ENCODE data around the gene ATP2B3.

The ATP2B3 gene

GRCh38 chrX:153511784-153512500 lies 5.5 kb upstream of the ATP2B3 start:
- peak; percentile 52 for DNase-seq

DNA sequence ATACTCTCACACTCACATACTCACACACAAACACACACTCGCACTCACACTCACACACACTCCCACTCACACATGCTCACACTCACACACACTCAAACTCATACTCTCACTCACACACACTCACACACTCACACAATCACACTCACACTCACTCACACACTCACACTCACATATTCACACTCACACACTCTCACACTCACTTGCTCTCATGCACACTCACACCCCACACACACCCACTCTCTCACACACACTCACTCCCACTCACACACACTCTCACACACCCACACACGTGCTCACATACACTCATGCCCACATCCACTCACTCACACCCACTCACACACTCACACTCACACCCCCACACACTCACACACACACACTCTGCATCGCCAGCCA lies 4.9 kb upstream of the ATP2B3 start:
- DNase-seq = no peak

GRCh38 chrX:153513265-153513664 lies 4.2 kb upstream of the ATP2B3 start:
- DNase-seq = no peak

- peak; percentile 42 for DNase-seq
These were observed 3.2 kb upstream of the ATP2B3 start for GRCh38 chrX:153514259-153514658.

DNA sequence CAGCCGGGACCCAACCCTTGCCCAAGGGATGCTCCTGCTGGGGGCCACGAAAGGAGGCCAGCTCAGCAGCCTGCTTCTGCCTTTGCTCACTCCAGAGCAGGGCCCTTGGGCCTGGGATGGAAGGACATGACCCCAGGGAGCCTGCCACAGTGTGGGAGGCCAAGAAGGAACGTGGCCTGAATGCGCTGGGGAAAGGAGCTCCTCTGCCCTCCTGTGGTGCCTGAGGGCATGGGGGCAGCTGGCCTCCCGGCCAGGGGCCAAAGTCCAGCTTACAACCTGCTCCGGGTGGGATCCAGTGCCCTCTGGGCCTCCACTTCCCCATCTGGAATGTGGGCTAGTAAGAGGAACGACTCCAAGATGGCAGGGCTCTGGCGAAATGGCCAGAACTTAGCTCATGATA lies 2.0 kb upstream of the ATP2B3 start:
- no peak for DNase-seq

DNA sequence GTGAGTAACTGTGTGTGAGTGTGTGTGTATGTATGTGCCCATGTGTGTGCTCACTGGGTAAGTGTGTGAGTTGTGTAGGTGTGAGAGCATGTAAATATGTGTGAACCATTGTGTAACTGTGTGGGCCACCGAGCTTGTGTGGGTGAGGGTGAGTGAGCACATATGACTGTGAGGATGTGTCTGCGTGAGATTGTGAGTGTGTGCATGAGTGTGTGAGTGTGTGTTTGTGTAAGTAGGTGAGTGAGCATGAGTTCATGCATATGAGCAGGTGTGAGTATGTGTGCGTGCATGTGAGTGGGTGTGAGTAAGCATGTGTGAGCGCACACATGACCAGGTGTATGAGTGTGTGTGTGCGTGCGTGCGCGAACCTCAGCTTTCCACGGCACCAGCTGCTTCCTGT lies 1.4 kb upstream of the ATP2B3 start:
- DNase-seq = no peak

GRCh38 chrX:153517946-153518834 lies 748 bp downstream of the ATP2B3 start:
- no peak for DNase-seq

GRCh38 chrX:153519569-153520286 lies 2.3 kb downstream of the ATP2B3 start:
- DNase-seq = no peak

DNA sequence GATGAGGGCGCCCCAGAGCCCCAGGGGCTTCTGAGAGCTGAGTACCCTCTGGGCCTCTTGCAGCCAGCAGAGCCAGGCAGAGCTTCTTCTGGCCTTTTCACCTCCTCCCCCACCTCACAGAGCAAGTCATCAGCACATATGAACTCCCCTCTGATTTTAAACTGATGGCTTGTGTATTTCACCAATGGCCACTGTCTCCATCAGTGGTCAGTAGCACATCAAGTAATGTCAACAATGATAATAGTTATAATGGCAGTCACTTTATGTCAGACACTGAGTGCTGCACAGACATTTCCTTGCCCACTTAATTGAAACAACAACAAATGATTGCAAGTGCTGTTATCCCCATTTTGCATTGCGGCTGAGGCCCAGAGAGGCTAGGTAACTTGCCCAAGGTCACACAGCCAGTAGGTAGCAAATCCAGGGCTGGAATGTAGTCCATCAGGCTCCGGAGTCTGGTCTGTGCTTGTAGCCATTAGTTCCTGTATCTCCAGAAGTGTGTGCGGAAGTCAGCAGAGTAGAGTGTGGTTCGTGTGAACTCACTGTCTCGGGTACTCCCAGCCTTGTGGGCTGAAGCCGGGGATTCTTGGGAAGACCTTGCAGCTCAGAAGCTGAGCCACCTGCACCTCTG lies 3.0 kb downstream of the ATP2B3 start:
- DNase-seq = no peak

DNA sequence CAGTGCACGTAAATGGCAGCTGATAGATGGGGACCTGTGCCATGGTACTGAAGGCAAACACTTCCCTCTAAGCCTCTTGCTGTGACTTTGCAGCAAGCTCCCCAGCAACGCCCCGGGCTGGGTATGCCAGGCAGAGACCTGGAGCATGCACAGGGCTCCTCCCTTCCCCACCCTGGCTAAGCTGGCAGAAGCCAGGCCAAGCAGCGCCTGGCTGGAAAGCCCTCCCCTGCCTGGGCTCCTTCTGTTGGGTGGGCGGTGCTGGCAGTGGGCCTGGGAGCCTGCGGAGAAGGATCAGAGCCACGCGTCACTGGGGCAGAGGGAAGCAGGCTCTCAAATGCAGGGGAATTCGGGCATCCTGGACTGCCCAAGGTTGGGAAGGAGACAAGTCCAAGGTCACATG lies 3.6 kb downstream of the ATP2B3 start:
- no peak for DNase-seq

DNA sequence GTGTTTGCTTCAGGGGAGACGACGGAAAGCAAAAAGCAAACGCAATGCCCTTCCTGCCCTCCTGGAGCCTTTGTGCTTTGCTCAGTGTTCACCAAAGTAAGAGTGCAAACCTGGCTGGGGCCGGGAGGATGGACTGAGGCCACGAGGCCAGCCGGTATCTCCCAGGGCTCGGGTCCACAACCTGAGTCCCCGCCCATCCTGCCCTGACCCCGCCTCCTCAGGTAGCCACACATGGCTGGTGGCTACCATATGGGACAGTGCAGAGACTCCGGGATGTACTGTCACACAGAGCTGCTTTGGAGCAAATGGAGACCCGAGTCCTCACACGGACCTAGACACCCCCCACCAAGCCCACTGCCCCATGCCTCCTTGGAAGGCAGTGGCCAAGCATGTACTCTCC lies 4.8 kb downstream of the ATP2B3 start:
- DNase-seq = no peak

DNA sequence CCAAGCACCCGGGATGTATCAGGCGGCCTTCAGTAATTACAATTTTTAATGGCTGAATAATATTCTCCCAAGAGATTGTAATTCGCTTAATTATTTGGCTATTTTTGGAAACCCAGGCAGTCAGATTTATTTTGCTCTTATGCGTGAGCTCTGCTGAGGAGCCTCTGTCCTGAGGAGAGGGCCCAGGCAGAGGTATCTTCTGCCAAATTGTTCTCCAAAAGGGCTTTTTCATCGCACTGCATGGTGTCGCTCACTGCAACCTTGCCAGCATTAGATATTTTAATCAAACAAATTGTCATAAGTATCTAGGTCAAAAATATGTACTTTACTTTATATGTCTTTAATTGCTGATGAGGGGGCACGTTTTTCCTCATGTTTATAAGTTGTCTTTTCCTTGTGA lies 5.8 kb downstream of the ATP2B3 start:
- DNase-seq = no peak

- no peak for DNase-seq
These were observed 6.8 kb downstream of the ATP2B3 start for GRCh38 chrX:153524234-153524633.

DNA sequence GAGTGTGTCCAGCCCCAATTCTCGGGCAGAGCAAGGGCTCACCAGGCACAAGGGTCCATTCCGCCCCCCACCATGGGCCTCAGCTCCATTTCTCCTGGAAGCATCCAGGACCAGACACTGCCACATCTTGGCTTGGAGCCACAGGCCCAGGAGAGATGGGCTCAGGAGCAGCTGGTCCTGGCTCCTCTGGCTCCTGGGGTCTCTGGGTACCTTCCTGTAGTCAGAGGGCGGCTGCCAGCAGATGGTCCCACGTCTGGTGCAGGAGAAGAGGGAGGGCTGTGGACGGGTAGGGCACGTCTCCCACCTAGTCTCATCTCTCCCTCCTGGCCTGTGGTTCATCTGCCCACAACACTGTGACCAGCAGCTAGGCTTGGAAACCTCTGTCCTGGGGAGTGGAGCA lies 8.0 kb downstream of the ATP2B3 start:
- no peak for DNase-seq

- DNase-seq = no peak
These were observed 8.6 kb downstream of the ATP2B3 start for GRCh38 chrX:153526042-153526441.

DNA sequence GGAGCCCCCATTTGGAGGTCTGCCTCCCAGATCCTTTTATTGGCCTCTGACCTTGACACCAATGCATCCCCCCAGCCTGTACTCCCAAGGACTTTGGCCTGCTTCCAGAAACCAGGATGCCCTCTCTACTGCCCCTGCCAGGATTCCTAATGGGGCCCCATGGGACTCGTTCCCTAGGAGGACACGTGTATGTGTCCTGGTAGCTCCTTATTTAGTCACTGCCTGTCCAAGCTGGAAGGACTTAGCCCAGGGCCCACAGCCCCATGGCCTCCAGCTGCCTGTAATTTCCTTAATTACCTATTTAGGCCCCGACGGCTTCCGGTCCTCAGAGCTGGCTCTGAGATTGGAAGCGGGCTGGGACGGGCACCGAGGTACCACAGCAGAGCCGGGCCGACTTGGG lies 9.4 kb downstream of the ATP2B3 start:
- DNase-seq = no peak

GRCh38 chrX:153527208-153527607 lies 9.8 kb downstream of the ATP2B3 start:
- DNase-seq = no peak

- no peak for DNase-seq
These were observed 13.1 kb downstream of the ATP2B3 start for GRCh38 chrX:153530411-153531129.

DNA sequence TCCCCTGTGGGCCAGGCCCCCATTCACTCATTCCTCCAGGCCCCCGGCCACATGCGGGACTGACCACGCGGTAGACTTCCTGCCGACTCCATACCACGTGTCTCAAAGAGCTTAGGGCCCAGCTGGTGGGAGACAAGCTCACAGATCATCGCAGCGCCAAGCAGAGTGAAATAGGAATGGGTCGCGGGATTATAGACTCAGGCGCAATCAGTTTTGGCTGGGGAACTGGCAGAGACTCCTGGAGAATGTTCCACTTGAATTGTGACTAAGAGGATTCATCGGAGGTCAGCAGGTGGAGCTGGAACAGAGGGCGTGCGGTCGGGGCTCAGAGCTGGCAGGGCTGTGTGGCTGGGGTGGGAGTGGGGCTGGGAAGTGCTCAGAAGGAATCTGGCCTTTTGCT lies 15.6 kb downstream of the ATP2B3 start:
- no peak for DNase-seq

DNA sequence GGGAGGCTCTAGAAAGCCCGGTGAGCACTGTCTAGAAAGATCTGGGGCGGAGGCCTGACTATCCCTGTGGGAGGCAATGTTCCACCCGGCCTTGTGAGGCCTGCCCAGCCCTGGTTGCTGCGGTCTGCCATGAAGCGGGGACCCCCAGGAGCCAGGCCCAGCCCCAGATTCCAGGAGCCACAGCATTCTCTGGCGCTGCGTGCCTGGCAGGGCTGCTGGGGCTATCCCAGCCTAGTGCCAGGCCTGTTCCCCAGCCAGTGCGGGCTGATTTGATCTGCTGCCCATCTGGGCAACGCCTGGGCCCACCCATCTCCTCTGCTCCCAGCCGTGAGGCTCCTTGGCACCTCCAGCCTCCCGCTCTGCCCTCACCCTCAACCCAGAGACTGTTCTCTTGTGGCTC lies 19.6 kb downstream of the ATP2B3 start:
- no peak for DNase-seq

DNA sequence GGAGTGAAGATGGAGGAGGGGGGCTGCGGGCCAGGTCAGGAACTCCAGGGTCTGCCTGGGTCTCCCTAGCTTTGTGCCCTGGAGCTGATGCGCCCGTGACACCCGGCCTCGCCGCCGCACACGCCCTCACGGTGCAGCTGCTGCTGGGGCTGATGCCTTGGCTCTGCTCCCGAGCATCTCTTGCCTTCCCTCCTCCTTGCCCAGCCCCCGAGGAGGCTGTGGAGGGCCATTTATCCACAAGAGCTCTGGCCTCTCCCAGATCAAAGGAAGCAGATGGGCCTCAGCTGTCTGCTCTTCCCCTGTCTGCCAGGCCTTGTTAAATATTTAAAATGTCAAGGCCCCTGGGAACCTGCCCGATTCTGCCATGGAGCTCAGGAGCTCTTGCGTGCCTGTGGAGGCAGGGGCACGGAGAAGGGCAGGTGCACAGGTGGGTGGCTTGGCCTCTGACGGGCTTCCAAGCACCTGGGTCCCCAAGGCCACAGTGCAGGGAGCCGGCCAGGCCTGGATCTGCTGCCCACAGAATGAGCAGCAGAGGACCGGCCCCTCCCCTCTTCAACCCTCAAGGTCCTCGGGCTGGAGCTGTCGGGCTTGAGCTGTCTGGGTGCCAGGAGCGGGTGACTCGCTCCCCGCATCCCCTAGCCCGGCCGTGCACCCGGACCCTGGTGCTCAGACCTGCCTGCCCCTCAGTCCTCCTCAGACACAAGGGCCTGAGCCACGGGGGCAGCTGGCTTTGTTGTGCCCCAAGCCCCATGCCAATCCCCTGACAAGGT lies 20.3 kb downstream of the ATP2B3 start:
- DNase-seq = no peak

DNA sequence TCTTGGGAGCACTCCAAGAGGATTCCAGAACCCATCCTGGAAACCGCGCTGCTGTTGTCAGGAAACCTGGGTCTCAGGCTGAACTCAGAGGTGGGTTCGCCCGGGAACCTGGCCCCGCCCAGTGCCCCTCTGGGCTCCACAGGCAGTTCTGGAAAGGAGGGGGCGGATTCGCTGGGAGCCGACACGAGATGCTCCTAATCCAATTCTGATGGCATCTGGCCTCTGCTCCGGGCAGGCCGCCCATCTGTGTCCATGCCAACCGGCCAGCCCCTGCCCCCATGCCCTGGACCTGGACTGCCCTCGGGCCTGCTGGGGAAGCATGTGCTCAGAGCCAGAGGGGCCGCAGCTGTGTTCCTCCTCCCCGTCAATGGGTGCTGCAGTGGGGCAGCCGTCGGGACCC lies 21.0 kb downstream of the ATP2B3 start:
- no peak for DNase-seq
